GM12878 (cell line): ENCODE data around the gene ARFGAP3. TPM values are rescaled to one million over a fixed set of nuclear protein-coding genes. Genes with fewer than 3 reads are reported as not detected.

ENCODE experiments used
- ATAC-seq: fragments of 200-7000 bp; cut with Tn5 transposase; 3 replicates; pipeline ENCODE4 v1.9.1; 2020; ENCODE audit warnings: mild to moderate bottlenecking, moderate library complexity
- BruUV-seq: library from RNA; stranded (reverse); fragments of 400-500 nt; replicated peaks from 2 replicates; lab custom pipeline; 2021; lab: Mats Ljungman, UMichigan
- CTCF ChIA-PET: fragments of 300-600 bp; sonication (Branson Sonifier 250); formaldehyde crosslinking; extraction: SDS; loops from one replicate; lab custom pipeline; 2021; ENCODE audit warnings: inconsistent platforms; lab: Yijun Ruan, JAX
- POLR2A ChIA-PET: fragments of 350-600 bp; formaldehyde crosslinking; extraction: SDS; loops from one replicate; lab custom pipeline; 2021; ENCODE audit warnings: inconsistent platforms; lab: Charles Lee
- RAD21 ChIA-PET: fragments of 300-600 bp; sonication (Branson Sonifier 250); formaldehyde crosslinking; loops from one replicate; lab custom pipeline; 2023; ENCODE audit warnings: antibody characterized with exemption; ENCODE audit not compliant: unreplicated experiment; lab: Charles Lee
- SMC1A ChIA-PET: fragments of 300-600 bp; sonication (Branson Sonifier 250); formaldehyde crosslinking; loops from one replicate; lab custom pipeline; 2023; ENCODE audit not compliant: unreplicated experiment, uncharacterized antibody; lab: Charles Lee
- DNase-seq: peaks from one replicate; pipeline ENCODE4 v3.0.0-alpha.2; 2011; ENCODE audit warnings: low read depth, low spot score
- FAIRE-seq: peaks from 3 replicates; lab custom pipeline; 2011; peaks lifted over from hg19 to GRCh38; lab: Jason Lieb, UNC
- H2AFZ ChIP-seq: 2 replicates; pipeline ENCODE4 v1.6.0; 2011; ENCODE audit warnings: low read depth, low read length, control low read depth; ENCODE audit not compliant: control insufficient read depth
- H3K27ac ChIP-seq: 2 replicates; pipeline ENCODE4 v1.5.1; 2011; ENCODE audit warnings: control low read depth; ENCODE audit not compliant: control insufficient read depth, insufficient read depth
- H3K27me3 ChIP-seq, 2 experiments: replicated peaks in 1 of 2; 2 replicates each; pipeline versions ENCODE4 v1.6.0 to v1.6.1; 2011; ENCODE audit warnings: low read length in 1 of 2; ENCODE audit not compliant: control insufficient read depth in 2 of 2, insufficient read depth in 2 of 2
- H3K36me3 ChIP-seq, 2 experiments: 2 replicates each; pipeline ENCODE4 v1.5.1; 2011; ENCODE audit warnings: low read length in 1 of 2; ENCODE audit not compliant: control insufficient read depth in 2 of 2, insufficient read depth in 2 of 2
- H3K4me1 ChIP-seq: 2 replicates; pipeline ENCODE4 v1.6.1; 2011; ENCODE audit warnings: mild to moderate bottlenecking, low read length, moderate library complexity, mixed read lengths; ENCODE audit not compliant: control insufficient read depth, insufficient read depth
- H3K4me2 ChIP-seq: 2 replicates; pipeline ENCODE4 v1.6.0; 2011; ENCODE audit warnings: control low read depth; ENCODE audit not compliant: control insufficient read depth, insufficient read depth
- H3K4me3 ChIP-seq: fragments of 200-600 bp; sonication (generic); 2 replicates; pipeline ENCODE4 v1.5.1; 2016
- H3K79me2 ChIP-seq: 2 replicates; pipeline ENCODE4 v1.6.0; 2011; ENCODE audit warnings: low read length; ENCODE audit not compliant: control insufficient read depth, insufficient read depth
- H3K9ac ChIP-seq: 2 replicates; pipeline ENCODE4 v1.8.0; 2011; ENCODE audit warnings: low read length, control low read depth, mixed read lengths; ENCODE audit not compliant: control insufficient read depth, insufficient read depth
- H3K9me3 ChIP-seq: replicated peaks from 3 replicates; pipeline ENCODE4 v1.5.1; 2011; ENCODE audit warnings: mild to moderate bottlenecking, low read length; ENCODE audit not compliant: control insufficient read depth, insufficient read depth
- H4K20me1 ChIP-seq: 2 replicates; pipeline ENCODE4 v1.6.0; 2011; ENCODE audit not compliant: control insufficient read depth, insufficient read depth
- BACH1 ChIP-seq: fragments of 450-650 bp; IDR thresholded peaks from 2 replicates; pipeline ENCODE4 v1.6.1; 2017; ENCODE audit warnings: mild to moderate bottlenecking, borderline replicate concordance
- BCL11A ChIP-seq: IDR thresholded peaks from 2 replicates; pipeline ENCODE4 v1.6.1; 2011; ENCODE audit warnings: low read depth, low read length
- CBX5 ChIP-seq: sonication (generic); IDR thresholded peaks from 2 replicates; pipeline ENCODE4 v1.6.1; 2016; ENCODE audit warnings: low read depth, moderate library complexity, mild to moderate bottlenecking, inconsistent platforms
- CREM ChIP-seq: IDR thresholded peaks from 2 replicates; pipeline ENCODE4 v1.6.1; 2014; ENCODE audit warnings: antibody characterized with exemption, low read depth
- IRF4 ChIP-seq: IDR thresholded peaks from 2 replicates; pipeline ENCODE4 v1.6.1; 2011; ENCODE audit warnings: low read depth, low read length
- NFIC ChIP-seq: IDR thresholded peaks from 2 replicates; pipeline ENCODE4 v1.6.1; 2012; ENCODE audit warnings: low read depth, mild to moderate bottlenecking, inconsistent platforms, low read length, moderate library complexity
- PML ChIP-seq: IDR thresholded peaks from 2 replicates; pipeline ENCODE4 v1.6.1; 2012; ENCODE audit warnings: low read length, inconsistent platforms
- RFX5 ChIP-seq: IDR thresholded peaks from 2 replicates; pipeline ENCODE4 v1.6.1; 2011; ENCODE audit warnings: low read depth, low read length, improper control_type of control experiment
- SP1 ChIP-seq: IDR thresholded peaks from one replicate; pipeline ENCODE4 v1.6.1; 2011; ENCODE audit warnings: low read depth, low read length
- WGBS: methylation state at CpG from one replicate; pipeline ENCODE4 v1.1.6; 2016; ENCODE audit warnings: low lambda C conversion rate; ENCODE audit not compliant: insufficient replicate concordance, insufficient coverage; ENCODE audit errors: missing lambda C conversion rate; 5-methylcytosine and 5-hydroxymethylcytosine counted together
- in situ Hi-C: fragments of 300-500 bp; cut with MboI; formaldehyde crosslinking; loops from 9 replicates; pipeline ENCODE4 v1.14.3; 2018; ENCODE audit warnings: mixed read lengths
- intact Hi-C: fragments of 100-400 bp; cut with micrococcal nuclease; formaldehyde crosslinking; loops from one replicate; pipeline ENCODE4 v1.14.2; 2022; ENCODE audit not compliant: unreplicated experiment
- polyA plus RNA-seq, 11 experiments: library from polyadenylated mRNA; depleted of rRNA in 4 of 11; unstranded in 6 of 11; stranded (reverse) in 5 of 11; fragments of >200 nt; fragmentation: Nextera tagmentation in 4 of 11; fragmentation: Illumina TruSeq in 1 of 11; extraction: Ambion mirVana in 4 of 11; extraction: Trizol in 1 of 11; gene quantifications; 1 replicate in 1 of 11; 2 replicates in 10 of 11; pipeline versions ENCODE4 v1.2.1 to v1.2.3, GENCODE V29; 2011 to 2016; ENCODE audit warnings: inconsistent platforms in 2 of 11, missing spikeins in 2 of 11, low read depth in 1 of 11
- total RNA-seq, 4 experiments: library from RNA; depleted of rRNA in 3 of 4; stranded (reverse); fragments of >200 nt in 3 of 4; fragmentation: Illumina TruSeq in 1 of 4; extraction: Trizol in 1 of 4; gene quantifications; 2 replicates each; pipeline versions ENCODE4 v1.2.1 to v1.2.3, GENCODE V29; 2013 to 2021
- TF ChIP-seq, protein P1 (sequence below): IDR thresholded peaks from 2 replicates; pipeline ENCODE4 v1.6.1; 2012; ENCODE audit warnings: improper control_type of control experiment, low read depth, low read length; ENCODE audit not compliant: insufficient replicate concordance

Gene ARFGAP3
- total and polyA plus RNA-seq, 10 of the 15 experiments (the other 5 are each of a cell fraction or from before 2014, with no cell fraction given) = 29.7 to 50.8 (median 39.5) TPM

DNA sequence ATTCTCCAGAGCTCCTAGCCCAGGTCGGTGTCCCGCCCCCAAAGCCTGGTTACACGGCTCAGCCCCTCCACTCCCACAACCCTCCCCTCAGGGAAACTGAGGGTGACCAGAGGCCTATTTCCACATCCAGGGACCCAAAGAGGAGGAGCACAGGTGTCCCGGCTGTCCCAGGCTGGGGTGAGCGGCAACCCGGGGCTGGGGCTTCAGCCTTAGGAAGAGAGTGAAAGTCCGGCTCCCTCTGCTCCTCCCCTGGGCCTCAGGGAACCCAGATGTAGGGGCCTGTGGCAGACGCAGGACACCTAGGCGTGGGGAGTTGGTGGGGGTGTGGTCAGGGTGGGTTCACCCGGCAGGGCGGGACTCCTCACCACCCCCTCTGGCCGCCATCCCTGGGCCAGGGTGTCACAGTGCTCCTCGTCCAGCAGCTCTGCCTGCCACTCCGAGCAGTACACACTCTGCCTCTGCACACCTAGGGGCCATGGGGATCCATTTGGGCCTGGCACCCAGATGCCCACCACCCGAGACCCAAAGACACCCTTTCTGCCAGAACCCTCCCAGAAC, 63.1 kb downstream of the ARFGAP3 start:
- Histone ChIP-seq H3K36me3 (peaks cover 7 to 8% of the 10 kb centered on the region in 2 experiments; a peak in 3 of 4 replicates), H3K79me2 (no peaks in the 10 kb centered on the region), H3K4me3 (no peak overlapping the region), H3K27me3 (no peaks in the 10 kb centered on the region), H3K9me3 (no peaks in the 10 kb centered on the region), H2AFZ (no peak overlapping the region), H3K9ac (no peak overlapping the region), H3K4me1 (no peaks in the 10 kb centered on the region), H4K20me1 (no peaks in the 10 kb centered on the region), H3K4me2 (no peak overlapping the region), H3K27ac (no peak overlapping the region)
- FAIRE-seq (no peak), ATAC-seq (no peak), DNase-seq (no peak)
- WGBS = 76% methylated on average over 12 of the region's 15 CpGs
- ChIA-PET CTCF (no interaction called here), RAD21 (no interaction called here), POLR2A (no interaction called here), SMC1A (no interaction called here)
- in situ Hi-C loops (no loop called here), intact Hi-C loops (no loop called here)
- no TSS peak for BruUV-seq
- TF ChIP-seq BACH1 = no peak

DNA sequence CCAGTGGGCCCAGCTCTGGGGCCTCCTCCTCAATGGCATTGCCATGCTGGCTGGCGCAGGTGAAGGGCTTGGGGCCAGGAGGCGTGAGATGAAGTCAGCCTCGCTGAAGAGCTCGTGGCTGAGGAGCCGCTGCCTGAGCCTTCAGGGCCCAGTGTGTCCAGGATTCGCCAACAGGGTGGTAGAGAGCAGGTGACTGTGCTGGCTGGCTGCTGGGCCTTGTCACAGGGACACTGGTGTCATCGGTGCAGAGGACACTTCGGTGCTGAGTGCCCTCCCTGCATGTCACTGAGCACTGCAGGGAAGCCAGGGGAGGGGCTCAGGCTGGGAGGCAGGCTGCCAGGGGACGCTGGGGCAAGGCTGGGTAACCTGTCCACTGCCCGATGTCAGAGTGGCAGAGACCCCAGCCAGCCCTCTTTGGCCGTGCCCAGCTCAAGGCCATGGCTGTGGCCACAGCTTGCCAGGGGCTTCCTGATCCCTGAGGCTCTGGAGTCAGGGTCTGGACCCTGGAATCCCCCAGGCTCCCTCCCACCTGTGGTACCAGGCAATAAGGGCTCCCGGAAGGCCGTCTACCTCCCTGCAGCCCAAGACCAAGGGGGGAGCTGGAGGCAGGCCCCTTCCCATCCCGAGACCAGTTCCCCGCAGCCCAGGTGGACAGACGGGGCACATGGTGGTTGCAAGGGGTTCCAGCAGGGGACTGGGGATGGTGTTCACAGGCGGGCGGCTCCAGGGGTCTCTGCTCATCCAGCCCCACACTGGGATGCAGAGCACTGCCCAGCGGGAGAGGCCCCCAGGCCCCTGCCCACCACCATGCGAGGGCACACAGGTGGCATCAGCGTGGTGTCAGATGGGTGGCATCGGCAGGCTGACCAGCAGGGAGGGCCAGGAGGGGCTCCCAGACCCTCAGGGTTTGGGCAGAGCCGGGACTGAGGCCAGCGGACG, 63.9 kb downstream of the ARFGAP3 start:
- H3K4me2 ChIP-seq = no peak overlapping the region
- no TSS peak for BruUV-seq
- ChIA-PET POLR2A (no interaction called here), SMC1A (no interaction called here), CTCF (no interaction called here), RAD21 (interaction anchor here (0.6 kb wide), 1 partner anchor 74 kb away, joined by 3 read pairs; no protein-coding TSS in a partner anchor)
- no peak overlapping the region for H2AFZ ChIP-seq
- H3K36me3 ChIP-seq = peaks cover 6 to 7% of the 10 kb centered on the region in 2 experiments; a peak in 3 of 4 replicates
- intact Hi-C loops (no loop called here), in situ Hi-C loops (no loop called here)
- no peak for FAIRE-seq
- H3K9me3 ChIP-seq = no peaks in the 10 kb centered on the region
- no peaks in the 10 kb centered on the region for H3K79me2 ChIP-seq
- 85% methylated on average over 25 of the region's 25 CpGs for WGBS
- H3K4me3 ChIP-seq = no peak overlapping the region
- H4K20me1 ChIP-seq = no peaks in the 10 kb centered on the region
- no peak overlapping the region for H3K27ac ChIP-seq
- no peak for DNase-seq
- ATAC-seq = no peak
- H3K4me1 ChIP-seq = no peaks in the 10 kb centered on the region
- H3K27me3 ChIP-seq = no peaks in the 10 kb centered on the region
- no peak overlapping the region for H3K9ac ChIP-seq
- TF ChIP-seq IRF4 (no peak), NFIC (no peak), PML (no peak), CREM (no peak), BCL11A (no peak), CBX5 (no peak), RFX5 (no peak), SP1 (no peak)
- TF ChIP-seq, protein P1, sequence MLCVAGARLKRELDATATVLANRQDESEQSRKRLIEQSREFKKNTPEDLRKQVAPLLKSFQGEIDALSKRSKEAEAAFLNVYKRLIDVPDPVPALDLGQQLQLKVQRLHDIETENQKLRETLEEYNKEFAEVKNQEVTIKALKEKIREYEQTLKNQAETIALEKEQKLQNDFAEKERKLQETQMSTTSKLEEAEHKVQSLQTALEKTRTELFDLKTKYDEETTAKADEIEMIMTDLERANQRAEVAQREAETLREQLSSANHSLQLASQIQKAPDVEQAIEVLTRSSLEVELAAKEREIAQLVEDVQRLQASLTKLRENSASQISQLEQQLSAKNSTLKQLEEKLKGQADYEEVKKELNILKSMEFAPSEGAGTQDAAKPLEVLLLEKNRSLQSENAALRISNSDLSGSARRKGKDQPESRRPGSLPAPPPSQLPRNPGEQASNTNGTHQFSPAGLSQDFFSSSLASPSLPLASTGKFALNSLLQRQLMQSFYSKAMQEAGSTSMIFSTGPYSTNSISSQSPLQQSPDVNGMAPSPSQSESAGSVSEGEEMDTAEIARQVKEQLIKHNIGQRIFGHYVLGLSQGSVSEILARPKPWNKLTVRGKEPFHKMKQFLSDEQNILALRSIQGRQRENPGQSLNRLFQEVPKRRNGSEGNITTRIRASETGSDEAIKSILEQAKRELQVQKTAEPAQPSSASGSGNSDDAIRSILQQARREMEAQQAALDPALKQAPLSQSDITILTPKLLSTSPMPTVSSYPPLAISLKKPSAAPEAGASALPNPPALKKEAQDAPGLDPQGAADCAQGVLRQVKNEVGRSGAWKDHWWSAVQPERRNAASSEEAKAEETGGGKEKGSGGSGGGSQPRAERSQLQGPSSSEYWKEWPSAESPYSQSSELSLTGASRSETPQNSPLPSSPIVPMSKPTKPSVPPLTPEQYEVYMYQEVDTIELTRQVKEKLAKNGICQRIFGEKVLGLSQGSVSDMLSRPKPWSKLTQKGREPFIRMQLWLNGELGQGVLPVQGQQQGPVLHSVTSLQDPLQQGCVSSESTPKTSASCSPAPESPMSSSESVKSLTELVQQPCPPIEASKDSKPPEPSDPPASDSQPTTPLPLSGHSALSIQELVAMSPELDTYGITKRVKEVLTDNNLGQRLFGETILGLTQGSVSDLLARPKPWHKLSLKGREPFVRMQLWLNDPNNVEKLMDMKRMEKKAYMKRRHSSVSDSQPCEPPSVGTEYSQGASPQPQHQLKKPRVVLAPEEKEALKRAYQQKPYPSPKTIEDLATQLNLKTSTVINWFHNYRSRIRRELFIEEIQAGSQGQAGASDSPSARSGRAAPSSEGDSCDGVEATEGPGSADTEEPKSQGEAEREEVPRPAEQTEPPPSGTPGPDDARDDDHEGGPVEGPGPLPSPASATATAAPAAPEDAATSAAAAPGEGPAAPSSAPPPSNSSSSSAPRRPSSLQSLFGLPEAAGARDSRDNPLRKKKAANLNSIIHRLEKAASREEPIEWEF = no peak
